Activated T-helper 1 cell treated with anti-CD3 and anti-CD28 coated beads, Interleukin-2, amount 50 U/mL, for 16 hours (primary cell): ENCODE measurements around the gene SSC4D.
A peak's percentile ranks its signal among the peaks of the same experiment; 100 is the strongest.
"Not testable (repeated sequence)": the region's sequence is repeated elsewhere in the genome, so short reads cannot be mapped to it uniquely, and the experiment has no call there.

ENCODE experiments used
- DNase-seq, 2 donors: peaks; one replicate each; pipeline ENCODE4 v3.0.0-alpha.2; 2020; ENCODE audit warnings: low read depth in 1 of 2, low spot score in 1 of 2

The SSC4D gene

GRCh38 chr7:76409537-76409936 lies at the start of gene SSC4D:
Gene SSC4D (minus strand): TSS chr7:76409697. CDS start chr7:76404439, 5,258 bp downstream.
- DNase-seq, result no peak

- DNase-seq, result not testable (repeated sequence)
Measured at GRCh38 chr7:76458504-76458903, 49.0 kb upstream of the SSC4D start.

GRCh38 chr7:76457017-76457416 lies 47.5 kb upstream of the SSC4D start:
- DNase-seq, result not testable (repeated sequence)

- DNase-seq, result not testable (repeated sequence)
Measured at GRCh38 chr7:76445577-76446008, 36.1 kb upstream of the SSC4D start.

GRCh38 chr7:76443846-76444245 lies 34.3 kb upstream of the SSC4D start:
- DNase-seq, result not testable (repeated sequence)

- not testable (repeated sequence) for DNase-seq
Measured at GRCh38 chr7:76442664-76443446, 33.4 kb upstream of the SSC4D start.

- not testable (repeated sequence) for DNase-seq
Measured at GRCh38 chr7:76441792-76442191, 32.3 kb upstream of the SSC4D start.

- not testable (repeated sequence) for DNase-seq
Measured at GRCh38 chr7:76440404-76440803, 30.9 kb upstream of the SSC4D start.

- not testable (repeated sequence) for DNase-seq
Measured at GRCh38 chr7:76439120-76439888, 29.8 kb upstream of the SSC4D start.

- peak in 1 of 2 donors; percentile 14 for DNase-seq
Measured at GRCh38 chr7:76437873-76438272, 28.4 kb upstream of the SSC4D start.

- no peak for DNase-seq
Measured at GRCh38 chr7:76430836-76431235, 21.3 kb upstream of the SSC4D start.

GRCh38 chr7:76430211-76430610 lies 20.7 kb upstream of the SSC4D start:
- DNase-seq, result no peak

GRCh38 chr7:76428868-76429805 lies 19.6 kb upstream of the SSC4D start:
- DNase-seq, result no peak

- DNase-seq, result no peak
Measured at GRCh38 chr7:76428149-76428823, 18.8 kb upstream of the SSC4D start.

- DNase-seq, result no peak
Measured at GRCh38 chr7:76427635-76428034, 18.1 kb upstream of the SSC4D start.

- DNase-seq, result no peak
Measured at GRCh38 chr7:76426246-76426645, 16.7 kb upstream of the SSC4D start.

GRCh38 chr7:76425558-76425957 lies 16.1 kb upstream of the SSC4D start:
- DNase-seq, result not testable (repeated sequence)

GRCh38 chr7:76425156-76425555 lies 15.7 kb upstream of the SSC4D start:
- DNase-seq, result no peak

- no peak for DNase-seq
Measured at GRCh38 chr7:76424413-76425111, 15.1 kb upstream of the SSC4D start, which contains the start of gene ZP3. Gene ZP3 (plus strand): TSS chr7:76424950. CDS start chr7:76424965, 15 bp downstream.
